HG03097 (cell line): ENCODE measurements around the gene SERTAD1.

Experiments
- ATAC-seq: cut with Tn5 transposase; IDR thresholded peaks from one replicate; pipeline ENCODE4 v1.9.1; 2021; ENCODE audit not compliant: unreplicated experiment, low FRiP score

SERTAD1 gene

DNA sequence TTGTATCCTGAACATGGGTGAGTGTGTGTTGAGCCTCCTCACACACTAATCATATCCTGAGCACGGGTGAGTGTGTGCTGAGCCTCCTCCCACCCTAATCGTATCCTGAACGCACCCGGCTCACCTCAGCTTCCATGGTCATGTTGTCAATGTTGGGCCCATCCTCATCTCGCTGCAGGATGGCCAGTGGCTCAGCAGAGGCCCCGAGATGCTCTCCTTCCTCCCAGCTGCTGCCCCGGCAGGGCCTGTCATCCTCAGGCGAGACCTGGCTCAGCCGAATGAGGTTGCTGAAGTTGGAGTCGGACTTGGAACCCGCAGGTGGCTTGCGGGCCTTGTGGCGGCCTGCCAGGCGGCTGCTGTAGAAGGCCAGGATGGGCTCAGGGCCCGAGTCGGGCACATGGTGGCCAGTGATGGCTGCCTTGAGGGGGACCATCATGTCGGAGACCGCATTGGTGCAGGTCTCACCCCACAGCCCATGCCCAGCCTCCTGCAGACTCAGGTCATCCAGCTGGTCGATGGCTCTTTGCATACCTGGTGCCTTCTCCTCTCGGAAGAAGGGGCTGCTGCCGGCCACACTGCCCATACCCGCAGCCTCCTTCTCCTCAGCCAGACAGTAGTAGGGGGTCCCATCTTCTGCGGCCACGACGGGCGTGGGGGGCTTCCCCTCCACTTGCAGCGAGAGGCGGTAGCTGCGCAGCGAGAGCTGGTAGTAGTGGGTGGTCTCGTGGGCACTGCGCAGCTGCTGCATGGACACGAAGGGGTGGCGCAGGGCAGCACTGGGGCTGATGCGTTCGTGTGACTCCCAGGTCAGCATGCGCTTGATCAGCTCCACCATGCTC lies 45.4 kb downstream of the SERTAD1 start:
- ATAC-seq: no peak

GRCh38 chr19:40379446-40380198 lies 46.2 kb downstream of the SERTAD1 start:
- ATAC-seq: no peak

- no peak for ATAC-seq
Measured at GRCh38 chr19:40378509-40378908, 47.3 kb downstream of the SERTAD1 start.

- ATAC-seq: no peak
Measured at GRCh38 chr19:40377876-40378385, 47.9 kb downstream of the SERTAD1 start.

DNA sequence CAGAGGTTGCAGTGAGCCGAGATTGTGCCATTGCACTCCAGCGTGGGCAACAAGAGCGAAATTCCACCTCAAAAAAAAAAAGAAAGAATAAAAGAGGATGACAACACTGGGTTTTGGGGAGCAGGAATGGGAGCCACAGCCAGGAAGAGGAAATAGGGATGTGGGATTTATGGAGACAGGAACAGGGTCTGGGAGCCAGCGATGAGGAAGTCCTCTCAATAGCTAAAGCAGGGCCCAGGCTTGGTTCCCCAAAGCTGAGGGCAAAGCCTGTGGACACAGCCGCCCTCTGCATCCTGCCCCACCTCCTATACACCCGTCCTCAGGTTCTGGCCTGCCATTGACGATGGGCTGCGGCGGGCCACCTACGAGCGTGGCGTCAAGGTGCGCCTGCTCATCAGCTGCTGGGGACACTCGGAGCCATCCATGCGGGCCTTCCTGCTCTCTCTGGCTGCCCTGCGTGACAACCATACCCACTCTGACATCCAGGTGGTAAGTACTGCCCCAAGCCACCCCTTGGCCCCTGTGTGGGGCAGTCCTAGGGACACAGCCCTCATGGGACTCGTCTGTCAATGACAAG lies 49.4 kb downstream of the SERTAD1 start:
- ATAC-seq: no peak

- no peak for ATAC-seq
Measured at GRCh38 chr19:40374084-40374483, 51.7 kb downstream of the SERTAD1 start.

- no peak for ATAC-seq
Measured at GRCh38 chr19:40371802-40372122, 54.0 kb downstream of the SERTAD1 start.
